ENCODE data around the gene EEPD1.

The EEPD1 gene

DNA sequence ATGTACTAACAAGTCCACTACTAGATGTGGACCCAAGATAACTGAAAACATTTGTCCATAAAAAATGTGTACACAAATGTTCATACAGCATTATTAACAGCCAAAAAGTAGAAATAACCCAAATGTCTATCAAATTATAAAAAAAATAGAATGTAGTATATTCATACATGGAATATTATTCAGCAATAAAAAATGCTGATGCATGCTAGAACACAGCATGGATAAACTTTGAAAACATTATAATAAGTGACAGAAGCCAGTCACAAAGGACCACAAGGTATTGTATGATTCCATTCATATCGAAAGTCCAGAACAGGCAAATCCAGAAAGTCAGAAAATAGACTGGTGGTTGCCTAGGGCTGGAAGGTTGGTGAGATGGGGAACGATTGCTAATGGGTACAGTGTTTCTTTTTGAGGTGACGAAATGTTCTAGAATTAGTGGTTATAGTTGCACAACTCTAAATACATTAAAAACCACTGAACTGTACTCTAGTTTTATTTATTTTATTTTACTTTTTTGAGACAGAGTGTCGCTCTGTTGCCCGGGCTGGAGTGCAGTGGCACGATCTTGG lies 193.3 kb downstream of the EEPD1 start:
- TF ChIP-seq ZNF138 (tag by site-specific recombination; IDR thresholded peaks at IDR 0.05; ENCODE audit: borderline replicate concordance) (no peak), ZNF174 (tag by site-specific recombination; IDR thresholded peaks at IDR 0.05) (no peak), ZNF221 (tag by site-specific recombination; IDR thresholded peaks at IDR 0.05; ENCODE audit: borderline replicate concordance) (no peak), ZNF560 (tag by site-specific recombination; IDR thresholded peaks at IDR 0.05; ENCODE audit: borderline replicate concordance) (no peak), SP3 (tag by site-specific recombination; IDR thresholded peaks at IDR 0.05) (no peak), ZNF677 (tag by site-specific recombination; IDR thresholded peaks at IDR 0.05) (no peak), ZNF16 (tag by site-specific recombination; IDR thresholded peaks at IDR 0.05; ENCODE audit: low read depth) (no peak), ZNF114 (tag by site-specific recombination; IDR thresholded peaks at IDR 0.05) (no peak), ZNF530 (tag by site-specific recombination; IDR thresholded peaks at IDR 0.05; ENCODE audit: low read depth) (no peak)
- TF ChIP-seq, protein P1, sequence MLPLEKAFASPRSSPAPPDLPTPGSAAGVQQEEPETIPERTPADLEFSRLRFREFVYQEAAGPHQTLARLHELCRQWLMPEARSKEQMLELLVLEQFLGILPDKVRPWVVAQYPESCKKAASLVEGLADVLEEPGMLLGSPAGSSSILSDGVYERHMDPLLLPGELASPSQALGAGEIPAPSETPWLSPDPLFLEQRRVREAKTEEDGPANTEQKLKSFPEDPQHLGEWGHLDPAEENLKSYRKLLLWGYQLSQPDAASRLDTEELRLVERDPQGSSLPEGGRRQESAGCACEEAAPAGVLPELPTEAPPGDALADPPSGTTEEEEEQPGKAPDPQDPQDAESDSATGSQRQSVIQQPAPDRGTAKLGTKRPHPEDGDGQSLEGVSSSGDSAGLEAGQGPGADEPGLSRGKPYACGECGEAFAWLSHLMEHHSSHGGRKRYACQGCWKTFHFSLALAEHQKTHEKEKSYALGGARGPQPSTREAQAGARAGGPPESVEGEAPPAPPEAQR (tag by site-specific recombination; IDR thresholded peaks at IDR 0.05): no peak
- TF ChIP-seq, protein P2, sequence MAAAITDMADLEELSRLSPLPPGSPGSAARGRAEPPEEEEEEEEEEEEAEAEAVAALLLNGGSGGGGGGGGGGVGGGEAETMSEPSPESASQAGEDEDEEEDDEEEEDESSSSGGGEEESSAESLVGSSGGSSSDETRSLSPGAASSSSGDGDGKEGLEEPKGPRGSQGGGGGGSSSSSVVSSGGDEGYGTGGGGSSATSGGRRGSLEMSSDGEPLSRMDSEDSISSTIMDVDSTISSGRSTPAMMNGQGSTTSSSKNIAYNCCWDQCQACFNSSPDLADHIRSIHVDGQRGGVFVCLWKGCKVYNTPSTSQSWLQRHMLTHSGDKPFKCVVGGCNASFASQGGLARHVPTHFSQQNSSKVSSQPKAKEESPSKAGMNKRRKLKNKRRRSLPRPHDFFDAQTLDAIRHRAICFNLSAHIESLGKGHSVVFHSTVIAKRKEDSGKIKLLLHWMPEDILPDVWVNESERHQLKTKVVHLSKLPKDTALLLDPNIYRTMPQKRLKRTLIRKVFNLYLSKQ (tag by site-specific recombination; IDR thresholded peaks at IDR 0.05; ENCODE audit: borderline replicate concordance): no peak
- ChIA-PET POLR2A (no interaction called here), CTCF (interaction anchor here (2.0 kb wide), 1 partner anchor 26 kb away, joined by 7 read pairs; no protein-coding TSS in a partner anchor)
- Histone ChIP-seq H3K9me3 (ENCODE audit: control insufficient read depth, insufficient read depth, low read depth, low read length) (no peaks in the 10 kb centered on the region), H3K4me1 (ENCODE audit: control insufficient read depth, insufficient read depth, low read length) (no peaks in the 10 kb centered on the region; the same call in none of the 2 replicates), H3K36me3 (ENCODE audit: control insufficient read depth in 2 of 2, insufficient read depth in 1 of 2, low read length in 2 of 2) (no peaks in the 10 kb centered on the region), H3K27ac (ENCODE audit: extremely low read depth, low read depth, low read length) (no peak overlapping the region), H3K4me3 (ENCODE audit: low read depth, low read length) (no peak overlapping the region)

DNA sequence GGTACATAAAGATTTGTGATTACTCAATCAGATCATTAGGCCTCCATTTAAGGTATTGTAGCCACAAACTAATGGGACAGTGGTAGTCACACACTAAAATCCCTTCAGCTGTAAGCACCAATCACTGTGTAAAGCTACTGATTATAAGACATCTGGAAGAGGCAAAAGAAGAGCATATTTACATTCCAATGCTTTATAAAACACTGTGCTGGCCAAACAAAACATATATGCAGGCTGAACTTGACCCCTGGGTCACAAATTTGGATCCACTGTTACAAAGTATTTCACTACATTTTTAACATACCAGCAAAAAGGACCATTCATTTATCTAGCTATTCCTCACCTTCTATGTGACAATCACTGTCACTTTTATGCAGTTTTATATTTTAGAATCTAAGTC lies 195.2 kb downstream of the EEPD1 start:
- POLR2A ChIA-PET: interaction anchor here (0.9 to 1.1 kb wide), 2 partner anchors 10 to 41 kb away, joined by 3 to 4 read pairs; partner anchors contain the start of gene ANLN
- Histone ChIP-seq H3K9me3 (ENCODE audit: control insufficient read depth, insufficient read depth, low read depth, low read length) (no peaks in the 10 kb centered on the region), H3K27ac (ENCODE audit: extremely low read depth, low read depth, low read length) (no peak overlapping the region), H3K4me1 (ENCODE audit: control insufficient read depth, insufficient read depth, low read length) (no peaks in the 10 kb centered on the region; the same call in none of the 2 replicates), H3K36me3 (ENCODE audit: control insufficient read depth in 2 of 2, insufficient read depth in 1 of 2, low read length in 2 of 2) (no peaks in the 10 kb centered on the region), H3K4me3 (ENCODE audit: low read depth, low read length) (no peak overlapping the region)
- CTCF ChIA-PET: interaction anchor here (0.7 to 2.0 kb wide), 3 partner anchors 10 to 28 kb away, joined by 7 to 10 read pairs (median 8); a partner anchor contains a TSS
- TF ChIP-seq ZNF404 (tag by site-specific recombination; IDR thresholded peaks at IDR 0.05) (no peak), ZNF514 (tag by site-specific recombination; IDR thresholded peaks at IDR 0.05) (no peak)
- TF ChIP-seq, protein P3, sequence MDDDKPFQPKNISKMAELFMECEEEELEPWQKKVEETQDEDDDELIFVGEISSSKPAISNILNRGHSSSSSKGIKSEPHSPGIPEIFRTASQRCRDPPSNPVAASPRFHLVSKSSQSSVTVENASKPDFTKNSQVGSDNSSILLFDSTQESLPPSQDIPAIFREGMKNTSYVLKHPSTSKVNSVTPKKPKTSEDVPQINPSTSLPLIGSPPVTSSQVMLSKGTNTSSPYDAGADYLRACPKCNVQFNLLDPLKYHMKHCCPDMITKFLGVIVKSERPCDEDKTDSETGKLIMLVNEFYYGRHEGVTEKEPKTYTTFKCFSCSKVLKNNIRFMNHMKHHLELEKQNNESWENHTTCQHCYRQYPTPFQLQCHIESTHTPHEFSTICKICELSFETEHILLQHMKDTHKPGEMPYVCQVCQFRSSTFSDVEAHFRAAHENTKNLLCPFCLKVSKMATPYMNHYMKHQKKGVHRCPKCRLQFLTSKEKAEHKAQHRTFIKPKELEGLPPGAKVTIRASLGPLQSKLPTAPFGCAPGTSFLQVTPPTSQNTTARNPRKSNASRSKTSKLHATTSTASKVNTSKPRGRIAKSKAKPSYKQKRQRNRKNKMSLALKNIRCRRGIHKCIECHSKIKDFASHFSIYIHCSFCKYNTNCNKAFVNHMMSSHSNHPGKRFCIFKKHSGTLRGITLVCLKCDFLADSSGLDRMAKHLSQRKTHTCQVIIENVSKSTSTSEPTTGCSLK (tag by site-specific recombination; IDR thresholded peaks at IDR 0.05): no peak
- TF ChIP-seq, protein P4, sequence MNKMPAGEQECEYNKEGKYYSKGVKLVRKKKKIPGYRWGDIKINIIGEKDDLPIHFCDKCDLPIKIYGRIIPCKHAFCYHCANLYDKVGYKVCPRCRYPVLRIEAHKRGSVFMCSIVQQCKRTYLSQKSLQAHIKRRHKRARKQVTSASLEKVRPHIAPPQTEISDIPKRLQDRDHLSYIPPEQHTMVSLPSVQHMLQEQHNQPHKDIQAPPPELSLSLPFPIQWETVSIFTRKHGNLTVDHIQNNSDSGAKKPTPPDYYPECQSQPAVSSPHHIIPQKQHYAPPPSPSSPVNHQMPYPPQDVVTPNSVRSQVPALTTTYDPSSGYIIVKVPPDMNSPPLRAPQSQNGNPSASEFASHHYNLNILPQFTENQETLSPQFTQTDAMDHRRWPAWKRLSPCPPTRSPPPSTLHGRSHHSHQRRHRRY (tag by site-specific recombination; IDR thresholded peaks at IDR 0.05): no peak
- TF ChIP-seq, protein P5, sequence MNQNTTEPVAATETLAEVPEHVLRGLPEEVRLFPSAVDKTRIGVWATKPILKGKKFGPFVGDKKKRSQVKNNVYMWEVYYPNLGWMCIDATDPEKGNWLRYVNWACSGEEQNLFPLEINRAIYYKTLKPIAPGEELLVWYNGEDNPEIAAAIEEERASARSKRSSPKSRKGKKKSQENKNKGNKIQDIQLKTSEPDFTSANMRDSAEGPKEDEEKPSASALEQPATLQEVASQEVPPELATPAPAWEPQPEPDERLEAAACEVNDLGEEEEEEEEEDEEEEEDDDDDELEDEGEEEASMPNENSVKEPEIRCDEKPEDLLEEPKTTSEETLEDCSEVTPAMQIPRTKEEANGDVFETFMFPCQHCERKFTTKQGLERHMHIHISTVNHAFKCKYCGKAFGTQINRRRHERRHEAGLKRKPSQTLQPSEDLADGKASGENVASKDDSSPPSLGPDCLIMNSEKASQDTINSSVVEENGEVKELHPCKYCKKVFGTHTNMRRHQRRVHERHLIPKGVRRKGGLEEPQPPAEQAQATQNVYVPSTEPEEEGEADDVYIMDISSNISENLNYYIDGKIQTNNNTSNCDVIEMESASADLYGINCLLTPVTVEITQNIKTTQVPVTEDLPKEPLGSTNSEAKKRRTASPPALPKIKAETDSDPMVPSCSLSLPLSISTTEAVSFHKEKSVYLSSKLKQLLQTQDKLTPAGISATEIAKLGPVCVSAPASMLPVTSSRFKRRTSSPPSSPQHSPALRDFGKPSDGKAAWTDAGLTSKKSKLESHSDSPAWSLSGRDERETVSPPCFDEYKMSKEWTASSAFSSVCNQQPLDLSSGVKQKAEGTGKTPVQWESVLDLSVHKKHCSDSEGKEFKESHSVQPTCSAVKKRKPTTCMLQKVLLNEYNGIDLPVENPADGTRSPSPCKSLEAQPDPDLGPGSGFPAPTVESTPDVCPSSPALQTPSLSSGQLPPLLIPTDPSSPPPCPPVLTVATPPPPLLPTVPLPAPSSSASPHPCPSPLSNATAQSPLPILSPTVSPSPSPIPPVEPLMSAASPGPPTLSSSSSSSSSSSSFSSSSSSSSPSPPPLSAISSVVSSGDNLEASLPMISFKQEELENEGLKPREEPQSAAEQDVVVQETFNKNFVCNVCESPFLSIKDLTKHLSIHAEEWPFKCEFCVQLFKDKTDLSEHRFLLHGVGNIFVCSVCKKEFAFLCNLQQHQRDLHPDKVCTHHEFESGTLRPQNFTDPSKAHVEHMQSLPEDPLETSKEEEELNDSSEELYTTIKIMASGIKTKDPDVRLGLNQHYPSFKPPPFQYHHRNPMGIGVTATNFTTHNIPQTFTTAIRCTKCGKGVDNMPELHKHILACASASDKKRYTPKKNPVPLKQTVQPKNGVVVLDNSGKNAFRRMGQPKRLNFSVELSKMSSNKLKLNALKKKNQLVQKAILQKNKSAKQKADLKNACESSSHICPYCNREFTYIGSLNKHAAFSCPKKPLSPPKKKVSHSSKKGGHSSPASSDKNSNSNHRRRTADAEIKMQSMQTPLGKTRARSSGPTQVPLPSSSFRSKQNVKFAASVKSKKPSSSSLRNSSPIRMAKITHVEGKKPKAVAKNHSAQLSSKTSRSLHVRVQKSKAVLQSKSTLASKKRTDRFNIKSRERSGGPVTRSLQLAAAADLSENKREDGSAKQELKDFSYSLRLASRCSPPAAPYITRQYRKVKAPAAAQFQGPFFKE (tag by site-specific recombination; IDR thresholded peaks at IDR 0.05; ENCODE audit: borderline replicate concordance): no peak
